ENCODE results near the gene FAM117B. TPM values are rescaled to one million over a fixed set of nuclear protein-coding genes. Genes with fewer than 3 reads are reported as not detected.

The FAM117B gene
- total RNA-seq, 2 experiments from 2014 or later, result 46.8 to 50.4 TPM

DNA sequence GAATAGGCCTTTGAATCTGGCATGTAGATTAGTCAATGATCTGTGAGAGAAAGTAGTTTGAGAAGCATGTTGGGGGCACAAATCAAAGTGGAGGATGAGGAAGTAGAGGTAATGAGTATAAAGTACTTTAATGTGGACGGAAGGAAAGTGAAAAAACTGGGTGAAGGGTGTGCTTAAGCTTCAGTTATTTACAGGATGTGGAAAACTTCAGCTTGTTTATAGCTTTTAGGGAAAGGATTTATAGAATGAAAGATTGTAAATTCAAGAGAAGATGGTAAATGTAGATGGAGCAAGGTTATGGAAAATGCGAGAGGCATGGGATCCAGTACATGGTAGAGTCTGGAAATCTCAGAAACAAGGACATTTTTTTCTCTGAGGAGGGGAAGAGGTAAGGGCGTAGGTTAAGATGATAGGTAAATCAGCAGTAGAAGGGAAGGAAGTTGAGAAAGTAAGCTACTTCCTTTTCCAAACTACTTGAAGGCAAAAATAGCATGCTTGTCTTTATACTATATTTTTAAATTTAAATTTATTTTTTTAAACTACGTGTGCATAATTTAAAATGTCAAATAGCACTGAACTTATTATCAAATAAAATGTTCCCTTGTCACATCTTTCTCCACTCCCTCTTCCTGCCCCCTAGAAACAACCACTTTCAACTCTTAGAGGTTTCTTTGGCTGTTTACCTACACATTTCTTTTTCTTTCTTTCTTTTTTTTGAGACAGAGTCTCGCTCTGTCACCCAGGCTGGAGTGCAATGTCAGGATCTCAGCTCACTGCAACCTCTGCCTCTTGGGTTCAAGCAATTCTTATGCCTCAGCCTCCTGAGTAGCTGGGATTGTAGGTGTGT lies 8.5 kb downstream of the FAM117B start:
- Histone ChIP-seq H3K27ac (ENCODE audit: low read depth in 1 of 2, low read length in 2 of 2) (peak overlapping the region; percentile 58 to 65), H3K4me1 (ENCODE audit: insufficient read depth, low read length) (peaks cover 57% of the 10 kb centered on the region), H3K4me3 (ENCODE audit: low read length) (peak overlapping the region; percentile 43), H3K36me3 (ENCODE audit: insufficient read depth, low read length) (no peaks in the 10 kb centered on the region), H3K27me3 (ENCODE audit: control insufficient read depth in 1 of 2, insufficient read depth in 2 of 2, low read length in 2 of 2) (no peaks in the 10 kb centered on the region), H3K9me3 (ENCODE audit: control insufficient read depth in 1 of 2, insufficient read depth in 1 of 2, low read length in 2 of 2) (no peaks in the 10 kb centered on the region)
- H3K4me3 Mint-ChIP-seq, result peak overlapping the region; percentile 86
- TF ChIP-seq CTCF (IDR thresholded peaks at IDR 0.05), result no peak
- H3K27me3 Mint-ChIP-seq, result no peaks in the 10 kb centered on the region
- ATAC-seq (ENCODE audit: poor library complexity) (peak; percentile 65), DNase-seq (peak in 4 of 14 experiments; percentile 31 to 83 (median 62))
- intact Hi-C loops (cut with DNase I, micrococcal nuclease), result loop anchor here (10.0 kb wide), 3 partner anchors 62 to 1102 kb away; partner anchors contain the start of gene CYP20A1 (in 1 of the 2)
- peaks cover 62% of the 10 kb centered on the region for H3K4me1 Mint-ChIP-seq (ENCODE audit: low read depth)
- POLR2A ChIA-PET, result interaction anchor here (0.6 to 3.1 kb wide), 26 partner anchors 8 to 1097 kb away, joined by 3 to 103 read pairs (median 6); partner anchors contain the start of genes FAM117B, ICA1L, NBEAL1 and WDR12
- CTCF ChIA-PET, result interaction anchor here (1.2 kb wide), 1 partner anchor 8 kb away, joined by 3 read pairs; no protein-coding TSS in a partner anchor
- peaks cover 7% of the 10 kb centered on the region for H3K36me3 Mint-ChIP-seq (ENCODE audit: low read depth)
- H3K9me3 Mint-ChIP-seq, result no peaks in the 10 kb centered on the region
- no peak overlapping the region for H3K27ac Mint-ChIP-seq

DNA sequence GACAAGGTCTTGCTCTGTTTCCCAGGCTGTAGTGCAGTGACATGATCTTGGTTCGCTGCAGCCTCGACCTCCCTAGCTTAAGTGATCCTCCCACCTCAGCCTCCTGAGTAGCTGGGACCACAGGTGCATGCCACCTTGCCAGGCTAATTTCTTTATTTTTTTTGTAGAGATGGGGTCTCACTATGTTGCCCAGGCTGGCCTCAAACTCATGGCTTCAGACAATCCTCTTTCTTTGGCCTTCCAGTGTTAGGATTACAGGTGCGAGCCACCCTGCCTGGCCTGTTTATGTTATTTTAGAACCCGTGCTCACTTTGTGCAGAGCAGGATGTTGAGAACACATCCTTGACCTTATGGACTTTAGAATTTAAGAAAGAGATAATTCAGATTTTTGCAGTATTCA lies 17.4 kb downstream of the FAM117B start:
- ATAC-seq (ENCODE audit: poor library complexity) (no peak), DNase-seq (no peak)
- H3K9me3 ChIP-seq (ENCODE audit: control insufficient read depth in 1 of 2, insufficient read depth in 1 of 2, low read length in 2 of 2), result no peaks in the 10 kb centered on the region
- no peaks in the 10 kb centered on the region for H3K9me3 Mint-ChIP-seq
- CTCF ChIA-PET, result no interaction called here
- no peak for TF ChIP-seq CTCF (IDR thresholded peaks at IDR 0.05)
- H3K27me3 Mint-ChIP-seq, result no peaks in the 10 kb centered on the region
- peaks cover 78% of the 10 kb centered on the region for H3K4me1 Mint-ChIP-seq (ENCODE audit: low read depth)
- H3K4me1 ChIP-seq (ENCODE audit: insufficient read depth, low read length), result peaks cover 32% of the 10 kb centered on the region
- POLR2A ChIA-PET, result interaction anchor here (0.9 to 1.9 kb wide), 2 partner anchors 9 to 17 kb away, joined by 3 to 13 read pairs; partner anchors contain the start of gene FAM117B
- H3K27me3 ChIP-seq (ENCODE audit: control insufficient read depth in 1 of 2, insufficient read depth in 2 of 2, low read length in 2 of 2), result no peaks in the 10 kb centered on the region
- no peaks in the 10 kb centered on the region for H3K36me3 Mint-ChIP-seq (ENCODE audit: low read depth)
- peak overlapping the region; percentile 78 for H3K27ac Mint-ChIP-seq
- intact Hi-C loops (cut with DNase I, micrococcal nuclease), result no loop called here
- no peak overlapping the region for H3K4me3 ChIP-seq (ENCODE audit: low read length)
- H3K36me3 ChIP-seq (ENCODE audit: insufficient read depth, low read length), result no peaks in the 10 kb centered on the region
- H3K27ac ChIP-seq (ENCODE audit: low read depth in 1 of 2, low read length in 2 of 2), result no peak overlapping the region
- peak overlapping the region; percentile 43 for H3K4me3 Mint-ChIP-seq

- no peaks in the 10 kb centered on the region for H3K36me3 Mint-ChIP-seq (ENCODE audit: low read depth)
- no peaks in the 10 kb centered on the region for H3K27me3 Mint-ChIP-seq
- Histone ChIP-seq H3K4me3 (ENCODE audit: low read length) (no peak overlapping the region), H3K36me3 (ENCODE audit: insufficient read depth, low read length) (no peaks in the 10 kb centered on the region), H3K4me1 (ENCODE audit: insufficient read depth, low read length) (peaks cover 33% of the 10 kb centered on the region), H3K27ac (ENCODE audit: low read depth in 1 of 2, low read length in 2 of 2) (no peak overlapping the region), H3K27me3 (ENCODE audit: control insufficient read depth in 1 of 2, insufficient read depth in 2 of 2, low read length in 2 of 2) (no peaks in the 10 kb centered on the region), H3K9me3 (ENCODE audit: control insufficient read depth in 1 of 2, insufficient read depth in 1 of 2, low read length in 2 of 2) (no peaks in the 10 kb centered on the region)
- H3K27ac Mint-ChIP-seq, result peak overlapping the region; percentile 78
- no peak for TF ChIP-seq CTCF (IDR thresholded peaks at IDR 0.05)
- ChIA-PET POLR2A (interaction anchor here (1.9 kb wide), 1 partner anchor 10 kb away, joined by 13 read pairs; no protein-coding TSS in a partner anchor), CTCF (no interaction called here)
- ATAC-seq (ENCODE audit: poor library complexity), result no peak
- H3K4me1 Mint-ChIP-seq (ENCODE audit: low read depth), result peaks cover 85% of the 10 kb centered on the region
- peak overlapping the region; percentile 30 for H3K4me3 Mint-ChIP-seq
- no peaks in the 10 kb centered on the region for H3K9me3 Mint-ChIP-seq
- intact Hi-C loops (cut with DNase I, micrococcal nuclease), result no loop called here
- DNase-seq, result no peak
Measured at GRCh38 chr2:202653890-202654289, 19.1 kb downstream of the FAM117B start.
